Liver (tissue), 3 donors: Measurements from ENCODE around the gene HRH2.

Experiments
- CTCF ChIP-seq: fragments of 150-350 bp; IDR thresholded peaks from 2 replicates; pipeline ENCODE4 v1.5.1; 2017; ENCODE audit warnings: improper control_type of control experiment, low read depth, low read length; ENCODE audit not compliant: missing input control
- GABPA ChIP-seq, 2 donors: IDR thresholded peaks in 1 of 2; conservative IDR thresholded peaks in 1 of 2; 2 replicates each; pipeline ENCODE4 v1.6.1; 2016; ENCODE audit warnings: antibody characterized with exemption in 2 of 2, mild to moderate bottlenecking in 1 of 2, moderate library complexity in 1 of 2
- HNF4A ChIP-seq, 2 donors: conservative IDR thresholded peaks; 2 replicates each; pipeline ENCODE4 v1.6.1; 2016; ENCODE audit warnings: antibody characterized with exemption in 2 of 2, mild to moderate bottlenecking in 2 of 2
- HNF4G ChIP-seq: IDR thresholded peaks from 2 replicates; pipeline ENCODE4 v1.6.1; 2016; ENCODE audit warnings: antibody characterized with exemption
- JUND ChIP-seq, 2 donors: IDR thresholded peaks; 2 replicates each; pipeline ENCODE4 v1.6.1; 2016; ENCODE audit warnings: antibody characterized with exemption in 2 of 2
- MAX ChIP-seq: IDR thresholded peaks from 2 replicates; pipeline ENCODE4 v1.6.1; 2016; ENCODE audit warnings: antibody characterized with exemption
- RAD21 ChIP-seq, 2 donors: IDR thresholded peaks; 2 replicates each; pipeline ENCODE4 v1.6.1; 2016; ENCODE audit warnings: antibody characterized with exemption in 2 of 2, mild to moderate bottlenecking in 2 of 2
- REST ChIP-seq: IDR thresholded peaks from 2 replicates; pipeline ENCODE4 v1.6.1; 2016; ENCODE audit warnings: antibody characterized with exemption, mild to moderate bottlenecking
- RXRA ChIP-seq, 2 donors: IDR thresholded peaks; 2 replicates each; pipeline ENCODE4 v1.6.1; 2017 to 2018; ENCODE audit warnings: antibody characterized with exemption in 2 of 2, mild to moderate bottlenecking in 1 of 2
- SP1 ChIP-seq: IDR thresholded peaks from 2 replicates; pipeline ENCODE4 v1.6.1; 2018; ENCODE audit warnings: antibody characterized with exemption, mild to moderate bottlenecking
- YY1 ChIP-seq: IDR thresholded peaks from 2 replicates; pipeline ENCODE4 v1.6.1; 2016; ENCODE audit warnings: antibody characterized with exemption, mild to moderate bottlenecking
- donor health status: healthy.
- donor health status: healthy.

- TF ChIP-seq CTCF = no peak
- TF ChIP-seq GABPA (IDR thresholded peaks at IDR 0.05 in 1 of 2, conservative IDR thresholded peaks at IDR 0.05 in 1 of 2) = no peak
- no peak for TF ChIP-seq RAD21 (IDR thresholded peaks at IDR 0.05)
- no peak for TF ChIP-seq HNF4A (conservative IDR thresholded peaks at IDR 0.05)
- TF ChIP-seq MAX = no peak
- TF ChIP-seq REST = no peak
- no peak for TF ChIP-seq YY1
- TF ChIP-seq SP1 = no peak
- TF ChIP-seq JUND (IDR thresholded peaks at IDR 0.05) = no peak
- no peak for TF ChIP-seq RXRA (IDR thresholded peaks at IDR 0.05)
- TF ChIP-seq HNF4G = no peak
These were observed at the start of gene HRH2 for GRCh38 chr5:175657593-175658271.
